ENCODE results near the gene CLSTN2. TPM values are rescaled to one million over a fixed set of nuclear protein-coding genes. Genes with fewer than 3 reads are reported as not detected.

Gene CLSTN2
- total and polyA plus RNA-seq, 2 of the 4 experiments (the other 2 are of a cell fraction), result under 0.01 to 0.07 TPM

- Histone ChIP-seq H2BK120ac (ENCODE audit: low read depth, low read length) (no peak overlapping the region), H3K18ac (ENCODE audit: low read depth, low read length) (no peak overlapping the region), H3K9me3 (ENCODE audit: control insufficient read depth, insufficient read depth, low read length) (no peaks in the 10 kb centered on the region), H2AK5ac (ENCODE audit: low read depth, low read length) (no peak overlapping the region), H3K9ac (ENCODE audit: low read depth, low read length) (no peak overlapping the region), H3K56ac (ENCODE audit: extremely low read depth, insufficient read depth, low read length) (no peak overlapping the region), H3K36me3 (ENCODE audit: control insufficient read depth, insufficient read depth, low read length) (no peaks in the 10 kb centered on the region), H3K27me3 (ENCODE audit: control insufficient read depth, insufficient read depth, low read length) (no peaks in the 10 kb centered on the region), H2BK20ac (ENCODE audit: low read depth, low read length) (no peak overlapping the region), H2BK5ac (ENCODE audit: low read depth, low read length, poor library complexity, severe bottlenecking) (no peak overlapping the region), H3K23ac (ENCODE audit: low read depth, low read length) (no peak overlapping the region), H2AFZ (replicated peaks; ENCODE audit: low read length, poor library complexity) (no peak overlapping the region), H2BK15ac (ENCODE audit: low read depth, low read length) (no peak overlapping the region), H3K4me1 (ENCODE audit: control insufficient read depth, insufficient read depth, low read length) (no peaks in the 10 kb centered on the region), H4K5ac (ENCODE audit: low read depth, low read length) (no peak overlapping the region), H4K91ac (ENCODE audit: insufficient read depth, low read depth, low read length) (no peak overlapping the region), H3K4me2 (ENCODE audit: low read depth, low read length) (no peak overlapping the region), H4K20me1 (ENCODE audit: insufficient read depth, low read length) (no peaks in the 10 kb centered on the region), H3K27ac (ENCODE audit: insufficient read depth, low read length) (no peak overlapping the region), H3K79me1 (ENCODE audit: low read depth in 1 of 2, low read length in 2 of 2) (no peaks in the 10 kb centered on the region), H3K4ac (ENCODE audit: low read depth, low read length) (no peak overlapping the region), H3K4me3 (ENCODE audit: insufficient read depth, low read depth, low read length) (no peak overlapping the region), H4K8ac (ENCODE audit: low read depth in 2 of 2, low read length in 2 of 2) (no peak overlapping the region), H3K14ac (replicated peaks; ENCODE audit: low read depth, low read length) (no peak overlapping the region), H3K9me1 (ENCODE audit: insufficient read depth, low read length) (no peaks in the 10 kb centered on the region), H2AK9ac (replicated peaks; ENCODE audit: low read depth, low read length, poor library complexity) (no peak overlapping the region)
- WGBS, 2 experiments (ENCODE audit: extremely low coverage in 2 of 2, insufficient read length in 1 of 2), result 0% methylated on average over 1 of the region's 4 CpGs; no CpG with 5 or more reads in 1 of the 2 experiments
- DNase-seq, result no peak
- dilution Hi-C loops (cut with HindIII; ENCODE audit: low sequenced_read_pairs, unreplicated experiment) (no loop called here), intact Hi-C loops (cut with micrococcal nuclease) (no loop called here), in situ Hi-C loops (cut with MboI; ENCODE audit: low sequenced_read_pairs) (no loop called here)
- CTCF ChIA-PET, result no interaction called here
- TF ChIP-seq BHLHE40 (IDR thresholded peaks at IDR 0.05; ENCODE audit: low read depth, low read length) (no peak), CEBPB (IDR thresholded peaks at IDR 0.05; ENCODE audit: low read depth, low read length) (no peak), POLR2A (IDR thresholded peaks at IDR 0.05; ENCODE audit: low read depth, low read length) (no peak), MXI1 (IDR thresholded peaks at IDR 0.05; ENCODE audit: borderline replicate concordance, low read depth, low read length) (no peak), CHD1 (IDR thresholded peaks at IDR 0.05; ENCODE audit: low read depth, low read length) (no peak), MAZ (IDR thresholded peaks at IDR 0.05; ENCODE audit: borderline replicate concordance, low read depth, low read length) (no peak), CTCF (conservative IDR thresholded peaks at IDR 0.05; ENCODE audit: low read depth, low read length) (no peak), USF2 (IDR thresholded peaks at IDR 0.05; ENCODE audit: low read depth, low read length) (no peak), RCOR1 (IDR thresholded peaks at IDR 0.05; ENCODE audit: insufficient replicate concordance, low read length) (no peak), NFE2L2 (IDR thresholded peaks at IDR 0.05; ENCODE audit: low read depth, low read length) (no peak), RAD21 (IDR thresholded peaks at IDR 0.05; ENCODE audit: low read length) (no peak), RFX5 (IDR thresholded peaks at IDR 0.05; ENCODE audit: low read depth, low read length) (no peak), SMC3 (IDR thresholded peaks at IDR 0.05; ENCODE audit: low read depth, low read length) (no peak), FOS (IDR thresholded peaks at IDR 0.05; ENCODE audit: low read depth, low read length) (no peak), MAFK (IDR thresholded peaks at IDR 0.05; ENCODE audit: low read depth, low read length) (no peak)
- TF ChIP-seq, protein P1, sequence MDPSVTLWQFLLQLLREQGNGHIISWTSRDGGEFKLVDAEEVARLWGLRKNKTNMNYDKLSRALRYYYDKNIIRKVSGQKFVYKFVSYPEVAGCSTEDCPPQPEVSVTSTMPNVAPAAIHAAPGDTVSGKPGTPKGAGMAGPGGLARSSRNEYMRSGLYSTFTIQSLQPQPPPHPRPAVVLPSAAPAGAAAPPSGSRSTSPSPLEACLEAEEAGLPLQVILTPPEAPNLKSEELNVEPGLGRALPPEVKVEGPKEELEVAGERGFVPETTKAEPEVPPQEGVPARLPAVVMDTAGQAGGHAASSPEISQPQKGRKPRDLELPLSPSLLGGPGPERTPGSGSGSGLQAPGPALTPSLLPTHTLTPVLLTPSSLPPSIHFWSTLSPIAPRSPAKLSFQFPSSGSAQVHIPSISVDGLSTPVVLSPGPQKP (IDR thresholded peaks at IDR 0.05; ENCODE audit: borderline replicate concordance, low read depth, low read length), result no peak
- no TSS peak for BruUV-seq (replicated peaks)
- POLR2A ChIA-PET (ENCODE audit: unreplicated experiment), result no interaction called here
- no peak for ATAC-seq (ENCODE audit: low read depth)
Observed at GRCh38 chr3:140117096-140117526, 182.1 kb downstream of the CLSTN2 start.

Measured in IMR-90 (cell line).